ENCODE results near the gene SPACDR.
A peak's percentile ranks its signal among the peaks of the same experiment; 100 is the strongest.

SPACDR gene

DNA sequence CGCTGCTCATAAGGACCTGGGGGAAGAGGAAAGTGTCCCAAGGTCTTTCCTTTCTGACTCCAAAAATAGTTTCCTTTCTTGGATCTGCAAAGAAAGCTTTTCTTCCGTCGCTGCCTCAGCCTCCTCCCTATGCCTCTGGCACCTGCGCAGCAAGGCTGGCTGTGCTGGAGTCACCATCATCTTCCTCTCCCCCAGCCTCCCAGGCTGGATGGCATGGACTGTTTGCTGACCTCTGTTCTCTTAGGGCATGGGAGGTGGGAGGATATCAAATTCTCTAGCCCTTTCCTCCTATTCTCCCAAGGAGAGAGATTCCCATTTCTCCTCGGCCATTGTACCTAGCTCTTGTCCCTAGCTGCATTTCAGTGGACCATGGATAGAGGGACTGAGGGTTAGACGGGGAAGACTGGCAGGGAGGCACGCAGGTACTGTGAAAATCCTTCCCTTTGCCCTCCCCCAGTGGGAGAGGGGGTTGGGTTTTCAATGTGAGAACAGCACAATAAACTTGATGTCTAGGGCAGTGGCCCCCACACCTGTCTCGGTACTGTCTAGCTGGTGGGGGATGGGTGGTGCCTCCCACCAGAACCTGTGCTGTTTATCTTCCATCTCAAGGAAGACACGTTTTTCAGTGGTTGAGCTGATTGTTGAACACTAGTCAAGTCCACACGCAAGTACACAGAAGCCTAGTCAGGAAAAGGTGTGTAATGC, 30.3 kb downstream of the SPACDR start:
- DNase-seq = no peak

DNA sequence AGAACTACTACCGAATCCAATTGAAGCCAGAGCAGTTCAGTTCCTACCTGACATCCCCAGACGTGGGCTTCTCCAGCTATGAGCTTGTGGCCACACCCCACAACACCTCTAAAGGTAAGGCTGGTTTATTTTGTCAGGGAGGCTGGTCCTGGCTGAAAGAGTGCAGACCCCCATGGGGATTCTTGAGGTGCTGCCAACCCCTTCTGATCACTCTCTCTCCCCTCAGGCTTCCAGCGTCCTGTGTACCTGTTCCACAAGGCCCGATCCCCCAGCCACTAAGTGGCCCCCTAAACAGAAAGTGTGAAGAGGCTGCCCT, 30.8 kb downstream of the SPACDR start:
- DNase-seq = no peak

DNA sequence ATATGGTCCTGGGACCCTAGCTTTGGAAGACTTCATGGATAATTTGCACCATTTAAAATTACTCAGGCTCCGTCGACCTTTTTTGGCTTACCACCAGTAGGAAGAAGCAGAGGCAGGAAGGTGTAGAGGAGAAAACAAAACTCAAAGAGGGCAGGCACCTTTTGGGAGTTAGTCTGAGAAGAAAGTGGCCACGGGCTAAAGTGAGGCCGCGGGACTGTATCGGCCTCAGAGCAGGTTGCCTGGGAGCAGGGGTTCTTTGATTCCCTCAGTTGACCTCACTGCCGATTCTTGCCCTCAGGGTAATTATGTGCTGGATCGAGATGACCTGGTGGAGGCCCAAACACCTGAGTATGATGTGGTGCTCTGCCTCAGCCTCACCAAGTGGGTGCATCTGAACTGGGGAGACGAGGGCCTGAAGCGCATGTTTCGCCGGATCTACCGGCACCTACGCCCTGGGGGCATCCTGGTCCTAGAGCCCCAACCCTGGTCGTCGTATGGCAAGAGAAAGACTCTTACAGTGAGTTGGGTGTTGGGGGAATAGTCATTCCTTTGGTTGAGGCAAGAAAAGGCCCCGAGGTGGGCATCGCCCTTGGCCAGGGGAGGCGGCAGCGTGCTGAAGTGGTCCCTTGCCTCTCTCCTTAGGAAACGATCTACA, 31.3 kb downstream of the SPACDR start:
- DNase-seq = no peak

DNA sequence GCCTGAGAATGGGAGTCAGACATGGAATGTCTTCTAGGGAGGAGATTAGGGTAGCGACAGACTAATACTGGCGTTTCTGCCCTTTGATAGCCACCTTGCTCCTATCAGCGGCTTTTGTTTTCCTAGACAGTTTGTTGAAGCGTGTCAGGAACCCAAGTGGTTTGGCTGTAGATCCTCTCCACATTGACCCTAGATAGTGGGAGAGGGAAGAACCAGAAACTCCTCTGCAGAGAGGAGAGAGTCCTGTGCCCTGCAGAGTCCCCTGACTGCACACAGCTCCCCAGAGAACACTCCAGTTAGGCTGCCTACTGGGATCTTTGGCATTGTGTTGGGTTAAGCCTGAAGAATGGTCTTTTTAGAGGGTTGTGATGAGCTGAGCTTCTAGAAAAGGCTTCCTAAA, 32.0 kb downstream of the SPACDR start:
- DNase-seq = no peak

DNA sequence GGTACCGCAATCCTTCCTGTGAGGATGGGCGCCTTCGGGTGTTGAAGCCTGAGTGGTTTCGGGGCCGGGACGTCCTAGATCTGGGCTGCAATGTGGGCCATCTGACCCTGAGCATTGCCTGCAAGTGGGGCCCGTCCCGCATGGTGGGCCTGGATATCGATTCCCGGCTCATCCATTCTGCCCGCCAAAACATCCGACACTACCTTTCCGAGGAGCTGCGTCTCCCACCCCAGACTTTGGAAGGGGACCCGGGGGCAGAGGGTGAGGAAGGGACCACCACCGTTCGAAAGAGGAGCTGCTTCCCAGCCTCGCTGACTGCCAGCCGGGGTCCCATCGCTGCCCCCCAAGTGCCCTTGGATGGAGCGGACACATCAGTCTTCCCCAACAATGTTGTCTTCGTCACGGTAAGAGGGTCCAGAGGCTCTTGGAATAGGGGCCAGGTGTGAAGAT, 32.7 kb downstream of the SPACDR start:
- no peak for DNase-seq

DNA sequence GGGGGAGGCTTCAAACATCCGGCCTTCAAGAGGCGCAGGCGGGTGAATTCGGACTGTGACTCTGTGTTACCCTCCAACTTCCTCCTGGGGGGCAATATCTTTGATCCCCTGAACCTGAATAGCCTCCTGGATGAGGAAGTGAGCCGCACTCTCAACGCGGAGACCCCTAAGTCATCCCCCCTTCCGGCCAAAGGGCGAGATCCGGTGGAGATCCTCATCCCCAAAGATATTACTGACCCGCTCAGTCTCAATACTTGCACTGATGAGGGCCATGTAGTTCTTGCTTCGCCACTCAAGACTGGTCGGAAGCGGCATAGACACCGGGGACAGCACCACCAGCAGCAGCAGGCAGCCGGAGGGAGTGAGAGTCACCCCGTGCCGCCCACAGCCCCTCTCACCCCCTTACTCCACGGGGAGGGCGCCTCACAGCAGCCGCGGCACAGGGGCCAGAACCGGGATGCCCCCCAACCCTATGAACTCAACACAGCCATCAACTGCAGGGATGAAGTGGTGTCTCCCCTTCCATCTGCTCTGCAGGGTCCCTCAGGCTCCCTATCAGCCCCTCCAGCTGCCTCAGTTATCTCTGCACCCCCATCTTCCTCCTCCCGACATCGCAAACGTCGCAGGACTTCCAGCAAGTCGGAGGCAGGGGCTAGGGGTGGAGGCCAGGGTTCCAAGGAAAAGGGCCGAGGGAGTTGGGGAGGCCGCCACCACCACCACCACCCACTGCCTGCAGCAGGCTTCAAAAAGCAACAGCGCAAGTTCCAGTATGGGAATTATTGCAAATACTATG, 33.4 kb downstream of the SPACDR start:
- DNase-seq = peak; percentile 42

DNA sequence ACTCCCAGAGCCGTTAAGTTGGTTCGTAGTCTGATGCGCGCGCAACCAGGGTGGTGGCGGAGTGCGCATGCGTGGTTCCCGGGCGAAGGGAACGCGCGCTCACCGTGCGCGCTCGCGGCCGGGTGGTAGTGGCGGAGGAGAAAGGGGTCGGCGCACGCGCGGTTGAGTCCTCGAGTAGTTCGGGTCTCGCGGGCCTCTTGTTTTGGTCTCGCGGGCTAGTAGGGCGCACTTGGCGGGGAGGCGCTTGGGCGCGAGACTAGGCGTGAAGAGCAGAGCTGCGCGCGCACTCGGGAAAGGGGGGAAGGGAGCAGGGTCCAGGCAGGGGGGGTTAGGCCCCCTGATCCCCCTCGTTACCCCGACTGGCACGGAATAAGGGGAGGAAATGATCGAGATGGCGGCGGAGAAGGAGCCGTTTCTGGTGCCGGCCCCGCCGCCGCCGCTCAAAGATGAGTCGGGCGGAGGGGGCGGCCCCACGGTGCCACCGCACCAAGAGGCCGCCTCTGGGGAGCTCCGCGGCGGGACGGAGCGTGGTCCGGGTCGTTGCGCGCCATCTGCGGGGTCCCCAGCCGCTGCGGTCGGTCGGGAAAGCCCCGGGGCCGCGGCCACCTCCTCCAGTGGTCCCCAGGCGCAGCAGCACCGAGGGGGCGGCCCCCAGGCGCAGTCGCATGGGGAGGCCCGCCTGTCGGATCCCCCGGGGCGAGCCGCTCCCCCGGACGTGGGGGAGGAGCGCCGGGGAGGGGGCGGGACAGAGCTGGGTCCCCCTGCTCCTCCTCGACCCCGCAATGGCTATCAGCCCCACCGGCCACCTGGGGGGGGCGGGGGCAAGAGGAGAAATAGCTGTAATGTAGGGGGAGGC, 34.2 kb downstream of the SPACDR start, which contains the start of gene MEPCE:
TSS of gene MEPCE (plus strand) at position 195 of the 856 bp plus-strand sequence. CDS start at position 383, 188 bp downstream.
- peak; percentile 98 for DNase-seq

DNA sequence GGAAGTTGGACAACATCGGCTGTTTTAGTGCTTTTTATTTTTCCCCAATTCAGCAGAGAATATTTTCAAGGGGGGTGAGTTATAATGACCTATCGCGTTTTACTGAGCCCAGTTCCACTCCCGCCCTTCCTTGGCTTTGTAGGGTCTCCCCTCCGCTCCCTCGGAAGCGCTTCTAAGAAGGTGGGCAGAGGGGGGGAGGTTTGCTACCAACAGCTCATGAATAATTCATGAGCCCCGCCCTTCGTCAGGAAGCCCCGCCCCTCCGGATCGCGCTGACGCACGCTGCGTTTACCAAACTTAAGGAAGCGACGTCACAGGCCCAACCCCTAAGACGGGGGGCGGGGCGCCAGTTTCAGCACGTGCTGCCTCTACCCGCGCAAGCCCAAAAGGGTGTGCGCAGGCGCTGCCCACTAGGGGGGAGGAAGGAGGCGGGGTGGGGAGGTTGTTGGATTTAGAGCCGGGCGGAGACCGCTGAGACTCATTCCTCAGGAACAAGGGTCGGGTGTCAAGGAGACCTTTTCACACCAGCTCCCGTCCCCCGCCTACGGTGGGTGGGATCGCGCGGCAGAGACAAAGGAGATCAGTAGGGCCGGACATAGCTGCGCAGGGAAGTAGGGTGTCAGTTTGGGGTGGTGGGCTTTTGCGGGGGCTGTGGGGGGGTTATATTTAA, 35.0 kb downstream of the SPACDR start:
- DNase-seq = peak; percentile 100

DNA sequence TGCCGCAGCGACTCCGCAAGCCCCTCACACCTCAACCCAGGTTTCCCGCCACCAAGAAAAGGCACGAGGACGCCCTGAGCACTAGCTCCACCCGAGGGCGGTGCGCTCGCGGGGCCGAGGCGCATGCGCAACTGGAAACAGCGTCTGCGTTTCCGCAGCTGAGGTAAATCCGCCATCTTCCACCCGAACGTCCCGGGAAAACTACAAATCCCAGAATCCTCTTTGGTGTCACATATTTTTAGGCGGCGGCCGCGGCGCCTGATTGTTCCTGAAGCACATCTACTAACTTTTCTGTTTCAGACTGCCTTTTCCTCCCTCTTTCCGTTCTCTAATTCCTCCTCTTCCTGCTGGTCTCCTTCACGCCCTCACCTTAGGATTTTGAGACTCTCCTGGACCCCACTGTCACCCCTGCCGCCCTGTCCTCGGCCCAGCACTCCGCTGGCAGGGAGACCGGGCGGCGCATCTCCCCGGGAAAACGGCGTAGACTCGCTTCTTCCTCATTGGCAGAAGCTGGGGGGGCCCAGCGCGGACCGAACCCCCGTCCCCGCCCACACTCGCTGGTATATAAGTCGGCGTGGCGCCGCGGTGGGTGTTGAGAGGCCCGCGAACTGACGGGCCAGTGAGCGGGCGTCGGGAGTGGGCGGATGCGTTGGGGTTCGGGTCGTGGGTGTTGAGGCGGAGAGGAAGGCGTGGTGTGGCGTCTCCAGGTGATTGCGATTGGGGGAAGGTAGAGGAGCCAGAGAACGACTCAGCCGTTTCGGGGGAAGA, 35.7 kb downstream of the SPACDR start, which contains the start of gene ZCWPW1:
TSS of gene ZCWPW1 (minus strand) at position 505 of the 768 bp plus-strand sequence. CDS start 8,054 bp downstream, outside the sequence.
- peak; percentile 97 for DNase-seq

DNA sequence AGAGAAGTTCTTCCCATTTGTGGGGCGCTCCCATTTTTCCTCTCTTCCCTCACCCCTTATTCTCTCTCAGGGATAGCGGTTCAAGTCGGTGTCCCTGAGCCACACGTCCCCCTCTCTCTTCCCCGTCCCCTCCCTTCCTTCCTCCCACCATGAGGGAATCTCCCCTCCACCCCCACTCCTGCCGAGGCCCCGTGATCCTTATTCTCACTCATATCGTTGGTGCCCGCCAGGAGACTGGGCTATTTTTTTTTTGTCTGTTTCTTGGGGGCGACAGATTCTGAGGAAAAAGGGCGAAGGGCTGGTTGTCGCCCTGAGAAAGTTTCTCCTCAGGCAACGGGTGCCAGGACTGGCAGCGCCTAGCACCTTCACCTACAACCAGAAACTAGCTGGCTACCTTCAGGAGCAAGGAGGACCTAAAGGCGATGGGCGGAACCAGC, 36.3 kb downstream of the SPACDR start:
- DNase-seq = no peak

DNA sequence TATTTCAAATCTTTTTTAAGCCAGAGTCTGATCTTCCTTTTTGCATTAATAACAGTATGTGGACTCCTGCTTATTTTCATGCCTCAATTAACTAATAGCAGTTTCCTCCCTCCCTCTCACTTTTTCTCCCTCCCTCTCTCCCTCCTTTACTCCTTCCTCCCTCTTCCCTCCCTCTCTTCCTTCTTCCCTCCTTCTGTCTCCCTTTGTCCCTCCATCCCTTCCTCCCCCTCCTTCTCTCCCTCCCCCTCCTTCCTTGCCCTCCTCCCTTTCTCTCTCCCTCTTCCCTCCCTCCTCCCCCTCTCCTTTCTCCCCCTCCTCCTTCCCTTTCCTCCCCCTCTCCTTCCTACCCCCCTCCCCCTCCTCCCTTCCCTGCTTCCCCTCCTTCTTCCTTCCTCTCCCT, 37.5 kb downstream of the SPACDR start:
- DNase-seq = no peak

DNA sequence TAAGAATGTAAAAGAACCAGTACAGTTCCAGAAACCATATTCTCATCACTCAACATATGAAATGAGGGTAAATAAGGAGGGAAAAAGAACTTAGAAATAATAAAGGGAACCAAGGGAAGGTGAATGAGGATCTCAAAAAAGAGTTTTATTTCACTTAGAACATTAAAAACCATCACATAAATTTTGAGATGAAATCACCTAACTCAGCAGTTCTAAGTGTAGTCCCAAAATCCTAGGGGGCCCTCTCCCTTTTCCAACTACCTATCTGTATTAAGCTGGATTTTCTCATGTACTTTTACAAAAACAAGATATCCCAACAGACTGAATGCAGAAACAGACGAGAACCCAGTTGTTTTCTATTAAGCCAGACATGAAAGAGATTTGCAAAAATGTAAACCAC, 38.7 kb downstream of the SPACDR start:
- no peak for DNase-seq

DNA sequence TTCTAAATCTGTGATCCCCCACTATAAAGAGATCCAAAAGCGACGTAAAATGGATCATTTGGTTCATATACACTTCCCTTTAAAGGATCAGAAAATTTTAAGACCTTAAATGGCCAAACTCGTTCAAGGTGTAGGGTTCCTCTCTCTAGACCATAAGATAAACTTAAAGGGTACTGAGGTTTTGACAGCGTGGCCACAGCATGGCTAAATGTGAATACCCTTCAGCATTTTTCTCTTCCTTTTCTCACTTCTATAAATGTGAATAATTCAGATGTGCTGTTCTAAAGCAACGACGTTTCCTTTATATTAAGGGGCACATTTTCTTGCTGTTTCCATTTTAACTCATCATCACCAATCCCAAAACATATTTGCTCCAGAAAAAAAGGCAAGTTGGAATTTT, 40.7 kb downstream of the SPACDR start:
- no peak for DNase-seq

DNA sequence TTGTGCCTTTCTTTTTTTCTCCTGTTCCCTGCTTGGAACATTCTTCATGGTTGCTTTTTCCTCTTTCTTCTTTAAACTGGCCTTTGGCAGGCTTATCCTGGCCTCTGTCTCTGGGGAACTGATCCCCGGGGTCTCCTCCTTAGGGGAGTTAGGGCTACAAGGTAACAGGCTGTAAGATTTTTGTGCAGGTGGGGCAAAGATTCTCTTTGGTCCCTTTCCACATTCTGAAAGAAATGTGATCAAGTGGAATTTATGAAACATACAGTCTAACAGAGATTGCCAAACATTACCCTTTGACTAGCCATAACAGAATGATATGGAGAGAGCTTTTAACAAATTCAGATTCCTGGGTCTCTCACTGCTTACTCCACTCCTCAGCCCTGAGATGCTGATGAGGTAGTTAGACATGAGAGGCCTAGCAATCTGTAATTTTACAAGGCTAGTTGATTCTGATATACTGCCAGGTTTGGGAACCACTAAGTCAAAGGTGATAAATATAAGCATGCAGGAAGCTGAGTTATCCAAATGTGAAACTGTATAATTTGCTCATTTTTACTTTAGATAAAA, 44.3 kb downstream of the SPACDR start:
- no peak for DNase-seq

DNA sequence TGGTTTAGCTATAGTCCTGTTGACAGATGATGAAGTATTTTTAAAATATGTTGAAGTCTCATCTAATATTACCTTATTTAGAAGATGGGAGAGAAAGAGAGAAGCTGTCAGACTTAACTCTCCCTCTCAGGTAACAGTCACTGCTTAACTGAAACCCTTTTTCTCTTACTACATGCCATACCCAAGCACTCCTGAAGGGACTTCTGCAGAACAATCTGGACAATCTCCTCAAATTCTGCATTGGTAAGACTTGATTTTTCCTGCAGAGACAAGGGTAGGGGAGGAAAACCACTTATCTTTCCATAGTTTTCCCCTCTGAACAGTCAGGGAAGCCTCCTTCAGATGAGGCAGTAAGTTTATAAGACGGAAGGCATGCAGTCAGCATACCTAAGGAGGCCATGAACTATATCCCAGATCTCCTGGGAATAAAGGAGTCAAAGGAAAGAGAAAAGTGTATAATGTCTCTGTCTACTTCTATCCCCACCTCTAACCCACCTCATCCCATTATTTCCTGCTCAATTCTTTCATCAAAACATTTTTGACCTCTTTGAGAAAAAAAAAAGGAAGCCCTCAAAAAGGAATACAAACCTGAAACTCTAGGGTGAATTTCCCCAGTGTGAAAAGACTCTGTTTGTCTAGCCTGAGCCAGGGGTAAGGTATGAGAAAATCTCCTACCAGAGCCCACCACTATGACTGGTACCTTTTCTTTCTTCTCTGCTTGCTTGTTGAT, 45.0 kb downstream of the SPACDR start:
- no peak for DNase-seq

DNA sequence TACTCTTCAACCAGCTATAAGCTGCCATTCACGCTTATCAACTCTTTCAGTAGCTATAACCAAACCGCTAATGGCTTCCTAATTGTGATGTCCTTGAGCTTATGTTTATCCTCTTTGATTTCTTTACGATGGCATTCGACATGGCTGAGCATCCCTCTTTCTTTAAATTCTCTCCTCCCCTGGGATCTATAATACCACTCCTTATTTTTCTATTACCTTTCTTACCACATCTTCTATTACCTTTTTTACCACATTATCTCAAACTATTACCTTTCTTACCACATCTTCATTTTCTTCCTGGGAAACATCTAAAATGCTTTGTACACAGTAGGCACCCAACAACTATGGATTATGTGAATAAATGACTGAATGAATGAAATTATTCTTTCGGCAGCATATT, 48.6 kb downstream of the SPACDR start:
- DNase-seq = no peak

DNA sequence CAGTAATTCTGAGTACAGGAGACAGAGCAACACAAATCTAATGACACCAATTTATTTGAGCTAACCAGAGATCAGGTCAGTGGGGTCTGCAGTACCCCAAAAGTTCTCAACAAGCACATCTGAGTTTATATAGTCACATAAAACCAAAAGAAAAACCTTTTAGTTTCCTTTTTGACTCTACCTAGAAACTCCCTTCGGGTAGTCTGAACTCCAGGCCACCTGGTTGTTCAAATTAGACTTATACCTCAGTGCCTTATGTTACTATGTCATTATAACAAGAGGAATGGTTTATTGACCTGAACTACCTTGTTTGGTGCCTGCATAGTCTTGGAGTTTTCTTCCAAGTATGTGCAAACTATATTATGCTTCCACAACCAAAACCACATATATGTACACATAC, 50.2 kb downstream of the SPACDR start:
- DNase-seq = no peak

DNA sequence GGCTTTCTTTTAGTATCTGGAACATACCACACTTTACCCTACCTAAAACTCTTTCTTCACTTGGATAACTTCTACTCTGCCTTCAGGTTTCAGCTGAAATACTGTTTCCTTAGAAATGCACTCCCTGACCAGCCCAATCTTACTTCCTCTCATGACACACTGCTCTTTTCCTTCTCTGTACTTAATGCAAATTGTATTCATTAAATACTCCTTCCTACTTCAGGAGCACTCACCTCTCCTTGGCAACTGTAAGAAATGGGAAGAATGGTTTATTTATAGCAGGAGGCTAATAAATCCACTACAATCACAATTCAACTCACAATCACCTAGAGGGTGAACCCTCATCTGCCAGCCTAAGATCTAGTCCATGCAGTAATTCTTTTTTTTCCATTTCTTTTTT, 50.7 kb downstream of the SPACDR start:
- no peak for DNase-seq

DNA sequence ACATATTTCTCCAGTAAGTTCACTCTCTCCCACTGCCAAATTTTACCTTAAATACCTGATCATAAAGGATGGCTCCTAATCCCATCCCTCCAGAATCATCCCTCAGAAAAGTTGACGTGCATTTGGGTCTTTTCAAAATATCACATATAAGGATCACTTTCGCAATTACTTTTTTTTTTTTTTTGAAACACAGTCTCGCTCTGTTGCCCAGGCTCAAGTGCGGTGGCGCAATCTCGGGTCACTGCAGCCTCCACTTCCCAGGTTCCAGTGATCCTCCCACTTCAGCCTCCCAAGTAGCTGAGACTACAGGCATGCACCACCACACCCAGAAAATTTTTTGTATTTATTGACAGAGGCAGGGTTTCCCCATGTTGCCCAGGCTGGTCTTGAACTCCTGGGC, 53.0 kb downstream of the SPACDR start:
- no peak for DNase-seq

Measured in stimulated activated CD4-positive, alpha-beta T cell treated with anti-CD3 and anti-CD28 coated beads, Interleukin-12 subunit alpha, Interleukin-12 subunit beta, amount 100 ng/mL, for 4 hours (primary cell).